ENCODE data around the gene FOXN3.

The FOXN3 gene

GRCh38 chr14:89267163-89267562, 149.9 kb downstream of the FOXN3 start:
- TF ChIP-seq SPI1 (IDR thresholded peaks at IDR 0.05; ENCODE audit: borderline replicate concordance, low read depth) = no peak
- no peak for TF ChIP-seq POLR2AphosphoS5 (IDR thresholded peaks at IDR 0.05; ENCODE audit: low read depth)
- no peak for TF ChIP-seq GABPA (IDR thresholded peaks at IDR 0.05; ENCODE audit: low read depth)
- TF ChIP-seq CTCF (IDR thresholded peaks at IDR 0.05; ENCODE audit: insufficient read depth, low read length) = no peak
- TF ChIP-seq REST (IDR thresholded peaks at IDR 0.05; ENCODE audit: insufficient replicate concordance, low read depth) = no peak
- H3K4me3 ChIP-seq (replicated peaks; ENCODE audit: insufficient read depth, low read length) = no peak overlapping the region
- no peaks in the 10 kb centered on the region for H3K27me3 ChIP-seq (ENCODE audit: insufficient read depth, poor library complexity, severe bottlenecking)
- H3K27ac ChIP-seq (replicated peaks) = no peak overlapping the region
- no peak for DNase-seq (ENCODE audit: low read depth in 1 of 2, low spot score in 1 of 2)

- TF ChIP-seq CTCF (IDR thresholded peaks at IDR 0.05; ENCODE audit: insufficient read depth, low read length) = no peak
- no peak for TF ChIP-seq REST (IDR thresholded peaks at IDR 0.05; ENCODE audit: insufficient replicate concordance, low read depth)
- no peak for TF ChIP-seq SPI1 (IDR thresholded peaks at IDR 0.05; ENCODE audit: borderline replicate concordance, low read depth)
- Histone ChIP-seq H3K27ac (replicated peaks) (no peak overlapping the region), H3K27me3 (ENCODE audit: insufficient read depth, poor library complexity, severe bottlenecking) (no peaks in the 10 kb centered on the region), H3K4me3 (replicated peaks; ENCODE audit: insufficient read depth, low read length) (no peak overlapping the region)
- no peak for DNase-seq (ENCODE audit: low read depth in 1 of 2, low spot score in 1 of 2)
Measured at GRCh38 chr14:89266754-89267153, 150.3 kb downstream of the FOXN3 start.

- no peak for DNase-seq (ENCODE audit: low read depth in 1 of 2, low spot score in 1 of 2)
- Histone ChIP-seq H3K27ac (replicated peaks) (no peak overlapping the region), H3K27me3 (ENCODE audit: insufficient read depth, poor library complexity, severe bottlenecking) (no peaks in the 10 kb centered on the region), H3K4me3 (replicated peaks; ENCODE audit: insufficient read depth, low read length) (no peak overlapping the region)
- TF ChIP-seq POLR2AphosphoS5 (IDR thresholded peaks at IDR 0.05; ENCODE audit: low read depth) (no peak), CTCF (IDR thresholded peaks at IDR 0.05; ENCODE audit: insufficient read depth, low read length) (no peak), REST (IDR thresholded peaks at IDR 0.05; ENCODE audit: insufficient replicate concordance, low read depth) (no peak), GABPA (IDR thresholded peaks at IDR 0.05; ENCODE audit: low read depth) (no peak), SPI1 (IDR thresholded peaks at IDR 0.05; ENCODE audit: borderline replicate concordance, low read depth) (no peak)
Measured at GRCh38 chr14:89265234-89265633, 151.8 kb downstream of the FOXN3 start.

Measured in HL-60 (cell line).